Choroid plexus epithelial cell (primary cell): ENCODE data around the gene GRIK1.

Experiments
- DNase-seq: peaks from one replicate; pipeline ENCODE4 v3.0.0-alpha.2; 2010; ENCODE audit warnings: low read depth
- H3K4me3 ChIP-seq: 2 replicates; pipeline ENCODE4 v1.5.1; 2011; ENCODE audit warnings: low read depth, mild to moderate bottlenecking, control low read depth, low read length, moderate library complexity
- CTCF ChIP-seq: conservative IDR thresholded peaks from 2 replicates; pipeline ENCODE4 v1.5.1; 2011; ENCODE audit warnings: low read depth, mild to moderate bottlenecking, control low read depth, inconsistent platforms, low read length, moderate library complexity

The GRIK1 gene

GRCh38 chr21:29656504-29657239 is 283.1 kb downstream of the GRIK1 start:
- peak; percentile 60 for DNase-seq
- no peak overlapping the region for H3K4me3 ChIP-seq
- TF ChIP-seq CTCF = no peak

GRCh38 chr21:29655577-29655976 is 284.2 kb downstream of the GRIK1 start:
- TF ChIP-seq CTCF = no peak
- DNase-seq = no peak
- H3K4me3 ChIP-seq = no peak overlapping the region

- TF ChIP-seq CTCF = no peak
- no peak for DNase-seq
- H3K4me3 ChIP-seq = no peak overlapping the region
Observed at GRCh38 chr21:29654855-29655254, 284.9 kb downstream of the GRIK1 start.

- DNase-seq = no peak
- no peak for TF ChIP-seq CTCF
- no peak overlapping the region for H3K4me3 ChIP-seq
Observed at GRCh38 chr21:29654203-29654602, 285.6 kb downstream of the GRIK1 start.

GRCh38 chr21:29650523-29651022 is 289.2 kb downstream of the GRIK1 start:
- H3K4me3 ChIP-seq = no peak overlapping the region
- DNase-seq = no peak
- no peak for TF ChIP-seq CTCF

GRCh38 chr21:29649406-29649814 is 290.4 kb downstream of the GRIK1 start:
- TF ChIP-seq CTCF = no peak
- no peak for DNase-seq

GRCh38 chr21:29648710-29649240 is 291.0 kb downstream of the GRIK1 start:
- no peak overlapping the region for H3K4me3 ChIP-seq
- DNase-seq = no peak
- no peak for TF ChIP-seq CTCF

More at GRCh38 chr21:29649406-29649814, 290.4 kb downstream of the GRIK1 start:
- H3K4me3 ChIP-seq = no peak overlapping the region
